CD4-positive, alpha-beta T cell (primary cell): ENCODE results near the gene LENG1. TPM values are rescaled to one million over a fixed set of nuclear protein-coding genes. Genes with fewer than 3 reads are reported as not detected.

Source experiments
- ATAC-seq: fragments of 200-7000 bp; cut with Tn5 transposase; one replicate; pipeline ENCODE4 v1.10.0; 2022; ENCODE audit warnings: mild to moderate bottlenecking; ENCODE audit not compliant: poor library complexity
- CTCF ChIA-PET: fragments of 350-600 bp; sonication (Branson Sonifier 250); formaldehyde crosslinking; loops from one replicate; lab custom pipeline; 2021; ENCODE audit warnings: antibody characterized with exemption, inconsistent platforms; lab: Charles Lee
- POLR2A ChIA-PET: fragments of 350-600 bp; sonication (Branson Sonifier 250); formaldehyde crosslinking; loops from one replicate; lab custom pipeline; 2021; ENCODE audit warnings: antibody characterized with exemption, inconsistent platforms; lab: Charles Lee
- DNase-seq, 14 experiments: peaks; one replicate each; pipeline ENCODE4 v3.0.0-alpha.2; 2013 to 2020; ENCODE audit warnings: mixed read lengths in 2 of 14
- H3K27ac ChIP-seq, 2 donors: one replicate each; pipeline versions ENCODE4 v1.5.1 to v1.7.0; 2013; ENCODE audit warnings: low read length in 2 of 2, low read depth in 1 of 2, mild to moderate bottlenecking in 1 of 2
- H3K27me3 ChIP-seq, 2 experiments: 1 replicate in 1 of 2; 2 replicates in 1 of 2; pipeline versions ENCODE4 v1.6.1 to v1.7.0; 2013; ENCODE audit warnings: low read length in 2 of 2, control low read depth in 1 of 2, mild to moderate bottlenecking in 1 of 2, moderate library complexity in 1 of 2; ENCODE audit not compliant: insufficient read depth in 2 of 2, control insufficient read depth in 1 of 2
- H3K36me3 ChIP-seq: one replicate; pipeline ENCODE4 v1.6.1; 2013; ENCODE audit warnings: low read length, control low read depth; ENCODE audit not compliant: insufficient read depth
- H3K4me1 ChIP-seq: one replicate; pipeline ENCODE4 v1.6.1; 2013; ENCODE audit warnings: low read length, control low read depth; ENCODE audit not compliant: insufficient read depth
- H3K4me3 ChIP-seq: one replicate; pipeline ENCODE4 v1.5.1; 2013; ENCODE audit warnings: mild to moderate bottlenecking, low read length, moderate library complexity
- H3K9me3 ChIP-seq, 2 experiments: 1 replicate in 1 of 2; 2 replicates in 1 of 2; pipeline versions ENCODE4 v1.6.1 to v1.7.0; 2013; ENCODE audit warnings: low read length in 2 of 2, mild to moderate bottlenecking in 2 of 2, control low read depth in 1 of 2, moderate library complexity in 1 of 2; ENCODE audit not compliant: control insufficient read depth in 1 of 2, insufficient read depth in 1 of 2
- H3K27ac Mint-ChIP-seq: one replicate; pipeline ENCODE4 v1.8.0; 2020; ENCODE audit warnings: mixed read lengths
- H3K27me3 Mint-ChIP-seq: one replicate; pipeline ENCODE4 v1.8.0; 2021; ENCODE audit warnings: mixed read lengths
- H3K36me3 Mint-ChIP-seq: one replicate; pipeline ENCODE4 v1.8.0; 2021; ENCODE audit warnings: low read depth, mixed read lengths
- H3K4me1 Mint-ChIP-seq: one replicate; pipeline ENCODE4 v1.8.0; 2021; ENCODE audit warnings: low read depth, mixed read lengths
- H3K4me3 Mint-ChIP-seq: one replicate; pipeline ENCODE4 v1.8.0; 2020; ENCODE audit warnings: mild to moderate bottlenecking, mixed read lengths
- H3K9me3 Mint-ChIP-seq: one replicate; pipeline ENCODE4 v1.8.0; 2020; ENCODE audit warnings: mixed read lengths
- CTCF ChIP-seq: fragments of 200-600 bp; IDR thresholded peaks from one replicate; pipeline ENCODE4 v1.8.0; 2022; ENCODE audit warnings: antibody characterized with exemption, mild to moderate bottlenecking
- intact Hi-C, 2 experiments: fragments of 100-400 bp; cut with DNase I in 1 of 2; cut with micrococcal nuclease in 1 of 2; formaldehyde crosslinking; loops; one replicate each; pipeline versions ENCODE4 v1.15.1 to v1.9.0; 2023 to 2025; cut with DNase I, micrococcal nuclease
- total RNA-seq, 174 experiments: library from RNA in 2 of 174; stranded (reverse) in 2 of 174; gene quantifications; one replicate each; pipeline ENCODE4 v1.2.3 and lab custom pipeline; 2021 to 2026

Gene LENG1
- total RNA-seq, 2 experiments from 2014 or later: 14.4 to 16.0 TPM

- ChIA-PET POLR2A (interaction anchor here (0.7 to 1.1 kb wide), 2 partner anchors 9 to 11 kb away, joined by 4 to 6 read pairs; partner anchors contain the start of gene CNOT3), CTCF (no interaction called here)
- H3K9me3 Mint-ChIP-seq: no peaks in the 10 kb centered on the region
- Histone ChIP-seq H3K36me3 (peaks cover 93% of the 10 kb centered on the region), H3K4me3 (no peak overlapping the region), H3K4me1 (no peaks in the 10 kb centered on the region), H3K27me3 (no peaks in the 10 kb centered on the region), H3K27ac (no peak overlapping the region), H3K9me3 (no peaks in the 10 kb centered on the region)
- DNase-seq (no peak), ATAC-seq (no peak)
- peaks cover 91% of the 10 kb centered on the region for H3K36me3 Mint-ChIP-seq
- H3K27ac Mint-ChIP-seq: no peak overlapping the region
- H3K4me3 Mint-ChIP-seq: no peak overlapping the region
- TF ChIP-seq CTCF: no peak
- intact Hi-C loops: no loop called here
- no peaks in the 10 kb centered on the region for H3K27me3 Mint-ChIP-seq
- peaks cover 4% of the 10 kb centered on the region for H3K4me1 Mint-ChIP-seq
These were observed 11.8 kb downstream of the LENG1 start for GRCh38 chr19:54147676-54148075.

DNA sequence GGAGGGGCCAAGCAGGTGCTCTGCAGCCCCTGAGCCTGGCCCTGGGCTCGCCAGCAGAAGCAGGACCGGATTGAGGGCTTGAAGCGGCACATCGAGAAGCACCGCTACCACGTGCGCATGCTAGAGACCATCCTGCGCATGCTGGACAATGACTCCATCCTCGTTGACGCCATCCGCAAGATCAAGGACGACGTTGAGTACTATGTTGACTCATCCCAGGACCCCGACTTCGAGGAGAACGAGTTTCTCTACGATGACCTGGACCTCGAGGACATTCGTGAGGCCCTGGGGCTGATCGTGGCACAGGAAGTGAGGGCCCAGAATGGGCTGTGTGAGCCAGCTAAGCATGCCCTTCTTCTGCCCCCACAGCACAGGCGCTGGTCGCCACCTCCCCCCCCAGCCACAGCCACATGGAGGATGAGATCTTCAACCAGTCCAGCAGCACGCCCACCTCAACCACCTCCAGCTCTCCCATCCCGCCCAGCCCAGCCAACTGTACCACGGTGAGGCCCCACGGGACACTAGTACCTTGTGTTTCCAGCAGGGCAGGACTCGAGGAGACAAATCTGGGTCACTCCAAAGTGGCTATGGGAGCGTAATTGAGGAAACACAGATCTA, 13.9 kb downstream of the LENG1 start:
- Histone ChIP-seq H3K36me3 (peaks cover 94% of the 10 kb centered on the region), H3K27ac (no peak overlapping the region), H3K27me3 (no peaks in the 10 kb centered on the region), H3K4me1 (peaks cover 6% of the 10 kb centered on the region), H3K4me3 (no peak overlapping the region), H3K9me3 (no peaks in the 10 kb centered on the region)
- TF ChIP-seq CTCF: no peak
- ChIA-PET POLR2A (interaction anchor here (0.9 kb wide), 1 partner anchor 30 kb away, joined by 3 read pairs; the partner anchor contains the start of genes PRPF31 and TFPT), CTCF (no interaction called here)
- no peak overlapping the region for H3K4me3 Mint-ChIP-seq
- DNase-seq (no peak), ATAC-seq (no peak)
- H3K27ac Mint-ChIP-seq: no peak overlapping the region
- no peaks in the 10 kb centered on the region for H3K27me3 Mint-ChIP-seq
- intact Hi-C loops: no loop called here
- H3K36me3 Mint-ChIP-seq: peaks cover 87% of the 10 kb centered on the region
- H3K9me3 Mint-ChIP-seq: no peaks in the 10 kb centered on the region
- peaks cover 8% of the 10 kb centered on the region for H3K4me1 Mint-ChIP-seq

- intact Hi-C loops: no loop called here
- peaks cover 34% of the 10 kb centered on the region for H3K4me1 Mint-ChIP-seq
- Histone ChIP-seq H3K27me3 (no peaks in the 10 kb centered on the region), H3K36me3 (peaks cover 78% of the 10 kb centered on the region), H3K4me3 (no peak overlapping the region), H3K27ac (no peak overlapping the region), H3K9me3 (no peaks in the 10 kb centered on the region), H3K4me1 (peaks cover 32% of the 10 kb centered on the region)
- POLR2A ChIA-PET: interaction anchor here (2.0 kb wide), 1 partner anchor 17 kb away, joined by 6 read pairs; the partner anchor contains the start of gene LENG1
- TF ChIP-seq CTCF: no peak
- CTCF ChIA-PET: no interaction called here
- H3K36me3 Mint-ChIP-seq: peaks cover 69% of the 10 kb centered on the region
- no peak overlapping the region for H3K27ac Mint-ChIP-seq
- H3K4me3 Mint-ChIP-seq: peak overlapping the region; percentile 62
- no peak for ATAC-seq
- H3K9me3 Mint-ChIP-seq: no peaks in the 10 kb centered on the region
- no peaks in the 10 kb centered on the region for H3K27me3 Mint-ChIP-seq
- DNase-seq: no peak
These were observed 17.2 kb downstream of the LENG1 start for GRCh38 chr19:54142166-54142780.
